GM23338 (cell line): ENCODE data around the gene SYT14. TPM values are rescaled to one million over a fixed set of nuclear protein-coding genes. Genes with fewer than 3 reads are reported as not detected.

Experiments
- ATAC-seq: fragments of 200-7000 bp; cut with Tn5 transposase; 3 replicates; pipeline ENCODE4 v1.9.1; 2020
- DNase-seq: peaks from one replicate; pipeline ENCODE4 v3.0.0-alpha.2; 2015; ENCODE audit warnings: low spot score
- H2AFZ ChIP-seq: fragments of 200-600 bp; sonication (generic); 2 replicates; pipeline ENCODE4 v1.8.0; 2016; ENCODE audit warnings: antibody characterized with exemption, mild to moderate bottlenecking, moderate library complexity
- H3F3A ChIP-seq: fragments of 200-600 bp; sonication (generic); replicated peaks from 2 replicates; pipeline ENCODE4 v1.8.0; 2017; ENCODE audit warnings: antibody characterized with exemption, mixed run types, low read depth
- H3K27ac ChIP-seq: fragments of 200-600 bp; sonication (generic); 2 replicates; pipeline ENCODE4 v1.6.1; 2016; ENCODE audit warnings: low read depth
- H3K27me3 ChIP-seq: fragments of 200-600 bp; sonication (generic); 2 replicates; pipeline ENCODE4 v1.8.0; 2016; ENCODE audit warnings: mild to moderate bottlenecking, mixed run types, moderate library complexity; ENCODE audit not compliant: insufficient read depth
- H3K36me3 ChIP-seq: fragments of 200-600 bp; sonication (generic); 2 replicates; pipeline ENCODE4 v1.8.0; 2016; ENCODE audit warnings: mild to moderate bottlenecking; ENCODE audit not compliant: insufficient read depth
- H3K4me1 ChIP-seq: fragments of 200-600 bp; sonication (generic); 2 replicates; pipeline ENCODE4 v1.8.0; 2016; ENCODE audit warnings: mild to moderate bottlenecking, moderate library complexity; ENCODE audit not compliant: insufficient read depth
- H3K4me2 ChIP-seq: fragments of 200-600 bp; sonication (generic); 2 replicates; pipeline ENCODE4 v1.7.1; 2017; ENCODE audit warnings: mixed run types
- H3K4me3 ChIP-seq: fragments of 200-600 bp; sonication (generic); 2 replicates; pipeline ENCODE4 v1.6.1; 2016; ENCODE audit warnings: mixed run types
- H3K79me2 ChIP-seq: fragments of 200-600 bp; sonication (generic); replicated peaks from 2 replicates; pipeline ENCODE4 v1.8.0; 2017; ENCODE audit warnings: mild to moderate bottlenecking; ENCODE audit not compliant: insufficient read depth
- H3K9me2 ChIP-seq: fragments of 200-600 bp; sonication (generic); 2 replicates; pipeline ENCODE4 v1.8.0; 2017; ENCODE audit not compliant: insufficient read depth
- H4K20me1 ChIP-seq: fragments of 200-600 bp; sonication (generic); replicated peaks from 2 replicates; pipeline ENCODE4 v1.8.0; 2017; ENCODE audit warnings: mild to moderate bottlenecking; ENCODE audit not compliant: insufficient read depth
- H3K27ac Mint-ChIP-seq: 2 replicates; pipeline ENCODE4 v1.8.0; 2020; ENCODE audit warnings: inconsistent platforms, mild to moderate bottlenecking, moderate library complexity, mixed read lengths
- H3K27me3 Mint-ChIP-seq: 3 replicates; pipeline ENCODE4 v1.8.0; 2022; ENCODE audit warnings: low read depth, mild to moderate bottlenecking, moderate library complexity, mixed read lengths, inconsistent platforms; ENCODE audit not compliant: insufficient read depth, poor library complexity
- H3K36me3 Mint-ChIP-seq: 3 replicates; pipeline ENCODE4 v1.8.0; 2021; ENCODE audit warnings: low read depth, mild to moderate bottlenecking, inconsistent platforms, moderate library complexity, mixed read lengths
- H3K4me1 Mint-ChIP-seq: 3 replicates; pipeline ENCODE4 v1.8.0; 2020; ENCODE audit warnings: mild to moderate bottlenecking, inconsistent platforms, mixed read lengths
- H3K4me3 Mint-ChIP-seq: 3 replicates; pipeline ENCODE4 v1.8.0; 2021; ENCODE audit warnings: moderate library complexity, mild to moderate bottlenecking, inconsistent platforms, mixed read lengths
- H3K9me3 Mint-ChIP-seq: 3 replicates; pipeline ENCODE4 v1.8.0; 2020; ENCODE audit warnings: moderate library complexity, mild to moderate bottlenecking, inconsistent platforms, mixed read lengths
- CREB1 ChIP-seq: fragments of 250-450 bp; sonication (Bioruptor Pico); IDR thresholded peaks from 2 replicates; pipeline ENCODE4 v1.5.0; 2020; ENCODE audit warnings: low read depth, mild to moderate bottlenecking, moderate library complexity
- ETS1 ChIP-seq: IDR thresholded peaks from 2 replicates; pipeline ENCODE4 v1.6.1; 2016; ENCODE audit warnings: antibody characterized with exemption
- EZH2 ChIP-seq: fragments of 200-600 bp; sonication (generic); IDR thresholded peaks from one replicate; pipeline ENCODE4 v1.8.0; 2017; ENCODE audit warnings: antibody characterized with exemption, mild to moderate bottlenecking, low read depth; ENCODE audit not compliant: unreplicated experiment
- EZH2phosphoT487 ChIP-seq: fragments of 200-600 bp; sonication (generic); IDR thresholded peaks from one replicate; pipeline ENCODE4 v1.8.1; 2018; ENCODE audit warnings: antibody characterized with exemption; ENCODE audit not compliant: unreplicated experiment
- JUNB ChIP-seq: IDR thresholded peaks from one replicate; pipeline ENCODE4 v1.6.1; 2016; ENCODE audit warnings: antibody characterized with exemption; ENCODE audit not compliant: unreplicated experiment
- NANOG ChIP-seq: IDR thresholded peaks from 2 replicates; pipeline ENCODE4 v1.6.1; 2016; ENCODE audit warnings: antibody characterized with exemption, borderline replicate concordance
- POLR2AphosphoS5 ChIP-seq: IDR thresholded peaks from 2 replicates; pipeline ENCODE4 v1.6.1; 2016; ENCODE audit warnings: antibody characterized with exemption, low read depth
- REST ChIP-seq: IDR thresholded peaks from one replicate; pipeline ENCODE4 v1.6.1; 2018; ENCODE audit warnings: antibody characterized with exemption; ENCODE audit not compliant: unreplicated experiment
- ZNF331 ChIP-seq: fragments of 250-450 bp; sonication (Bioruptor Pico); IDR thresholded peaks from 2 replicates; pipeline ENCODE4 v1.5.0; 2020; ENCODE audit warnings: low read depth, mild to moderate bottlenecking, moderate library complexity
- ZNF462 ChIP-seq: fragments of 250-450 bp; sonication (Bioruptor Pico); IDR thresholded peaks from 2 replicates; pipeline ENCODE4 v1.5.0; 2020; ENCODE audit warnings: mild to moderate bottlenecking, moderate library complexity
- polyA plus RNA-seq: library from polyadenylated mRNA; unstranded; fragments of >200 nt; fragmentation: Nextera tagmentation; extraction: Ambion mirVana; gene quantifications from 2 replicates; pipeline ENCODE4 v1.2.1, GENCODE V29; 2016
- total RNA-seq: library from RNA; depleted of rRNA; stranded (reverse); fragments of >200 nt; shearing (Covaris generic); gene quantifications from 2 replicates; pipeline ENCODE4 v1.2.3, GENCODE V29; 2014

The SYT14 gene
- total and polyA plus RNA-seq, 2 experiments from 2014 or later, result 5.2 to 22.4 TPM

- no peak overlapping the region for H3K27ac ChIP-seq
- H3K36me3 Mint-ChIP-seq, result no peaks in the 10 kb centered on the region
- DNase-seq (no peak), ATAC-seq (no peak)
- no peaks in the 10 kb centered on the region for H3K9me2 ChIP-seq
- H3K9me3 Mint-ChIP-seq, result no peaks in the 10 kb centered on the region
- no peak overlapping the region for H3K4me3 ChIP-seq
- no peak overlapping the region for H2AFZ ChIP-seq
- no peaks in the 10 kb centered on the region for H4K20me1 ChIP-seq
- peaks cover 11% of the 10 kb centered on the region; the same call in 1 of the 2 replicates for H3K4me1 ChIP-seq
- H3K79me2 ChIP-seq, result no peaks in the 10 kb centered on the region
- H3K27me3 Mint-ChIP-seq, result peaks cover 2% of the 10 kb centered on the region
- TF ChIP-seq CREB1 (no peak), ETS1 (no peak), ZNF462 (CRISPR knock-in tag) (no peak), JUNB (no peak), EZH2 (no peak), REST (no peak), NANOG (no peak), EZH2phosphoT487 (no peak), POLR2AphosphoS5 (no peak), ZNF331 (no peak)
- H3K36me3 ChIP-seq, result no peaks in the 10 kb centered on the region
- H3K4me3 Mint-ChIP-seq, result no peak overlapping the region
- no peak overlapping the region for H3K27ac Mint-ChIP-seq
- H3K4me1 Mint-ChIP-seq, result peaks cover 15% of the 10 kb centered on the region; the same call in 2 of the 3 replicates
- no peaks in the 10 kb centered on the region for H3K27me3 ChIP-seq
- no peak overlapping the region for H3K4me2 ChIP-seq
- H3F3A ChIP-seq, result no peaks in the 10 kb centered on the region
Observed at GRCh38 chr1:210170220-210170619, 232.2 kb downstream of the SYT14 start.
